MCF 10A (cell line): Measurements from ENCODE around the gene TSSK2. TPM values are rescaled to one million over a fixed set of nuclear protein-coding genes. Genes with fewer than 3 reads are reported as not detected.

Experiments used
- BruUV-seq: library from RNA; stranded (reverse); fragments of 400-500 nt; replicated peaks from 2 replicates; lab custom pipeline; 2021; lab: Mats Ljungman, UMichigan
- CTCF ChIA-PET: fragments of 300-600 bp; sonication (Branson Sonifier 250); formaldehyde crosslinking; extraction: SDS; loops from one replicate; lab custom pipeline; 2021; ENCODE audit warnings: antibody characterized with exemption, inconsistent platforms; lab: Yijun Ruan, JAX
- POLR2A ChIA-PET: fragments of 300-600, 350-650 bp; sonication (Branson Sonifier 250); formaldehyde crosslinking; extraction: SDS; loops from one replicate; lab custom pipeline; 2020; ENCODE audit warnings: antibody characterized with exemption, inconsistent platforms; lab: Yijun Ruan, JAX
- DNase-seq: peaks from one replicate; pipeline ENCODE4 v3.0.0-alpha.2; 2018; ENCODE audit not compliant: unreplicated experiment
- H3K27ac Mint-ChIP-seq: one replicate; pipeline ENCODE4 v1.8.0; 2022; ENCODE audit warnings: mild to moderate bottlenecking, low read depth, mixed read lengths; ENCODE audit not compliant: unreplicated experiment
- H3K27me3 Mint-ChIP-seq: one replicate; pipeline ENCODE4 v1.8.0; 2022; ENCODE audit warnings: mixed read lengths; ENCODE audit not compliant: insufficient read depth, unreplicated experiment
- H3K36me3 Mint-ChIP-seq: one replicate; pipeline ENCODE4 v1.8.0; 2022; ENCODE audit warnings: mild to moderate bottlenecking, moderate library complexity, mixed read lengths; ENCODE audit not compliant: insufficient read depth, unreplicated experiment
- H3K4me1 Mint-ChIP-seq: one replicate; pipeline ENCODE4 v1.8.0; 2022; ENCODE audit warnings: mixed read lengths; ENCODE audit not compliant: insufficient read depth, unreplicated experiment
- H3K4me3 Mint-ChIP-seq: one replicate; pipeline ENCODE4 v1.8.0; 2022; ENCODE audit warnings: mild to moderate bottlenecking, moderate library complexity, mixed read lengths; ENCODE audit not compliant: unreplicated experiment
- H3K9me3 Mint-ChIP-seq: one replicate; pipeline ENCODE4 v1.8.0; 2022; ENCODE audit warnings: mixed read lengths; ENCODE audit not compliant: unreplicated experiment
- intact Hi-C: fragments of 100-400 bp; cut with micrococcal nuclease; formaldehyde crosslinking; loops from 2 replicates; pipeline ENCODE4 v1.14.1; 2022
- total RNA-seq: library from RNA; stranded (reverse); gene quantifications from 2 replicates; pipeline ENCODE4 v1.2.3, GENCODE V29; 2022
- TF ChIP-seq, protein P1 (sequence below): fragments of 200-600 bp; IDR thresholded peaks from one replicate; pipeline ENCODE4 v1.8.0; 2022; ENCODE audit warnings: antibody characterized with exemption, mild to moderate bottlenecking; ENCODE audit not compliant: unreplicated experiment

TSSK2 gene
- total RNA-seq, 1 experiment from 2014 or later, result not detected

DNA sequence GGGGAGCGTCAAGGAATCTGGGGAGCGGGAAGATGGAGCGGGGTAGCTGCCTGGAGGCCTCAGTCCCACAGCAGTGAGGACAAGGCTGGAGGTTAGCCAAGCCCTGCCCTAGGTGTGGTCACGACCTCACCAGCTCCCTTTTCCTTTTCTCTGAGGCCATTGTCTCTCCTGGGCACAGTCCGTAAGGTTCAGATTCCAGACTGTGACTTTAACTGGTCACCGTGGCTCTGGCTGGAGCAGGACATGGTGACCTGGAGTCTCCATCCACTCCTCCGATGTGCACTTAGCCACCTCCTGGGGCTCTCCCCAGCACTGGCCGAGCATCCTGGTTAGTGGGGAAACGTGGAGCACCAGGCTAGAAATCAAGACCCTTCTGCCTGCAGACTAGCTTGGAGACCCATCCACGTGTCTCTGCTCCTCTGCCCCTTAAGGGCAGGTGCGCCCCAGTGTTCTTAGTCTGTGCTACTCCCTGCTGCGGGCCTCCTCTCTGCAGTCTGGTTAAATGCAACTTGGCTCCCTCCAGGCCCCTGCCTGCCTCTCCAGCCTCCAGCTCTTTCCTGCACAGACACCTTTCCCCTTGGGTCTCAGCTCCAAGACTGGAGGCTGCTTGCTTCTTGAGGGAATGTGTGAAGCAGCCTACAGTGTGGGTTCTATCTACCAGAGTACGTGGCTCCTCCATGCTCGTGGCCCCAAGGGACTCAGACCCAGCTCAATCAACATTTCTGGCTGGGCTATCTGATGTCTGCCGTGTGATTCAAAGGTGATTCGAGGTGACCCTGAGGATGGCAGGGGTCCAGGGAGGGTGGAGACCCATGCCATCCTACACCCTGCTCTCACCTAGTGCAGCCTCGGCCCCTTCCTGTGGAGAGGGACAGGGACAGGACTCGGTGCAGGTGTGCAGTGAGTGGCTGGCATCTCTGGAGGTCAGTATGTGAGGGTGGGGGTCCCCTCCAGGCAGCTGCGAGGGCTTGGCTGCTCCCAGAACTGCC lies 42.2 kb downstream of the TSSK2 start:
- Mint-ChIP-seq H3K27me3 (peaks cover 12% of the 10 kb centered on the region), H3K9me3 (no peaks in the 10 kb centered on the region)

DNA sequence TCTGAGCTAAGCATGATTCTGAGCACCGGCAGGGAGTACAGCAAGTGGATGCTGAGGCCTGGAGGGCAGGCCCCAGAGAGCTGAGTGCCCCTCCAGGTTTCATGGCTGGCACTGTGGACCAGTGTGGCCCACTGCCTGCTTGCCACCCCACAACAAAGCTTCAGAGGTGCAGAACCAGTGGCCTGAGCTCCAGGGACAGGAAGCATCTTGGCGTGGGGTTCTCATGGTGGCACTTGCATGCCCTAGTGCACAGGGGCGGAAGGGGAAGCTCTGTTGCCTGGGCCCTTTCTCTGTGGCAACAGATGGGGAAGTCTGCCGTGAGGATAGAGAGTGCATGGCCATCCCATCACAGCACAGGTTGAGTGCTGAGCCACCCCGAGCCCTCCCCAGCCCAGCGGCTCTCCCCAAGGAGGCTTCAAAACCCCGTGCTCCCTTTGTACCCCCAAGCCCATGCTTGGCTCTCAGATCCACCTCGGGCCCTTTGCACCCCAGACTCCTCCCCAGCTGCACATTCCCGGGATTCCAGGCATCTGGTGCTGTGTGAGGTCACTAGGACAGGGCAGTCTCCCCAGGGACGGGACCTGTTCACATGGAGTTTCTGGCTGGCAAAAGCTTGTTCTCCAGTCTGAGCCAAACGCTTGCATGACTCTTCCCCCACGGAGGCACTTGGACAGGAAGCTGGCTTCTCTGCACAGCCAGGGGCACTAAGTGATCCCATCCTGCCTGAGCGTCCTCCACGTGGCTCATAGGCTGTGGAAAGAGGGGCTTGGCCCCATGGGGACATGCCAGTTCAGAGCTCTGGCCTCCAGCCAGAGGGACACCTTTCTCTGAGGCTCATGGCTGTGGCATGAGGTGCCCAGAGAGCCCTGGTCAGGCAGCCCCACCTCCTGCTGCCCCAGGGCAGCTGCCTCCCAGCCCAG lies 43.3 kb downstream of the TSSK2 start:
- peak overlapping the region; percentile 44 for H3K4me3 Mint-ChIP-seq
- H3K27ac Mint-ChIP-seq, result peak overlapping the region; percentile 57
- intact Hi-C loops, result loop anchor here (5.0 kb wide), 1 partner anchor 273 kb away; the partner anchor contains the start of gene C22orf39
- ChIA-PET POLR2A (interaction anchor here (0.6 to 1.6 kb wide), 8 partner anchors 10 to 220 kb away, joined by 3 to 12 read pairs (median 4); partner anchors contain the start of gene CLTCL1), CTCF (interaction anchor here (0.5 to 0.7 kb wide), 2 partner anchors 63 to 90 kb away, joined by 5 to 7 read pairs; no protein-coding TSS in a partner anchor)
- peaks cover 22% of the 10 kb centered on the region for H3K36me3 Mint-ChIP-seq
- TF ChIP-seq, protein P1, sequence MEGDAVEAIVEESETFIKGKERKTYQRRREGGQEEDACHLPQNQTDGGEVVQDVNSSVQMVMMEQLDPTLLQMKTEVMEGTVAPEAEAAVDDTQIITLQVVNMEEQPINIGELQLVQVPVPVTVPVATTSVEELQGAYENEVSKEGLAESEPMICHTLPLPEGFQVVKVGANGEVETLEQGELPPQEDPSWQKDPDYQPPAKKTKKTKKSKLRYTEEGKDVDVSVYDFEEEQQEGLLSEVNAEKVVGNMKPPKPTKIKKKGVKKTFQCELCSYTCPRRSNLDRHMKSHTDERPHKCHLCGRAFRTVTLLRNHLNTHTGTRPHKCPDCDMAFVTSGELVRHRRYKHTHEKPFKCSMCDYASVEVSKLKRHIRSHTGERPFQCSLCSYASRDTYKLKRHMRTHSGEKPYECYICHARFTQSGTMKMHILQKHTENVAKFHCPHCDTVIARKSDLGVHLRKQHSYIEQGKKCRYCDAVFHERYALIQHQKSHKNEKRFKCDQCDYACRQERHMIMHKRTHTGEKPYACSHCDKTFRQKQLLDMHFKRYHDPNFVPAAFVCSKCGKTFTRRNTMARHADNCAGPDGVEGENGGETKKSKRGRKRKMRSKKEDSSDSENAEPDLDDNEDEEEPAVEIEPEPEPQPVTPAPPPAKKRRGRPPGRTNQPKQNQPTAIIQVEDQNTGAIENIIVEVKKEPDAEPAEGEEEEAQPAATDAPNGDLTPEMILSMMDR, result no peak
- no peaks in the 10 kb centered on the region for H3K9me3 Mint-ChIP-seq
- BruUV-seq, result no TSS peak
- H3K27me3 Mint-ChIP-seq, result peaks cover 2% of the 10 kb centered on the region
- peak; percentile 80 for DNase-seq
- H3K4me1 Mint-ChIP-seq, result peaks cover 45% of the 10 kb centered on the region

More for the DNA sequence above, 42.2 kb downstream of the TSSK2 start:
- H3K4me3 Mint-ChIP-seq, result peak overlapping the region; percentile 98
- DNase-seq, result peak; percentile 56
- H3K36me3 Mint-ChIP-seq, result peaks cover 17% of the 10 kb centered on the region
- POLR2A ChIA-PET, result interaction anchor here (0.6 to 1.4 kb wide), 6 partner anchors 11 to 254 kb away, joined by 3 to 12 read pairs (median 3); partner anchors contain the start of gene CLTCL1
- TF ChIP-seq, protein P1, result no peak
- CTCF ChIA-PET, result interaction anchor here (0.6 to 1.4 kb wide), 3 partner anchors 28 to 65 kb away, joined by 3 to 5 read pairs (median 3); partner anchors contain the start of gene ESS2
- no TSS peak for BruUV-seq
- intact Hi-C loops, result no loop called here
- H3K4me1 Mint-ChIP-seq, result peaks cover 45% of the 10 kb centered on the region
- peak overlapping the region; percentile 97 for H3K27ac Mint-ChIP-seq

DNA sequence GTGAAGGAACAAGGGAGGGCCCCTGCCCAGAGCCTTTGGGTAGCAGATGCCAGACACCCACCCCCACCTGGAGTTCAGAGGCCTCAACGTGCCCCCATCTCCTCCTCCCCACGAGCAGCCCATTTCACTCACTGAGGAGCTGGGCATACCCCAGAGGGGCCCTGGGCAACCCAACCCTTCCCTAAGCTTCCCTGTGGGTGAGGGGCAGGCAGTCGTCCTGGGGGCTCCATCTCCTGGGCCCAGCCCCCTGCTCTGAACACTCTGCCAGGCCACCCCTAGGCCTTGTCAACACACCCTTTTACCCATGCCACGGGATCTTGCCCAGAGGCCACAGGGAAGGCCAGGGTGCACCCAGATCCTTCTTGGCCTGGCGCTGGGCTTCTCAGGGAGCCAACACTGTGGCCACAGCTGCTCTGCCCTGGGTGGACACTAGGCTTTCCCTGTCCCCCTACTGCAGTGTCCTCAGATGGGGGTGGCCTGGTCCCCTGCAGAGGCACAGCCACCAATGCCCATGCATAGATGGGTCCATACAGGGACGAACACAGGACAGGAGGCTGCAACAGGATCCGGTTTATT lies 44.0 kb downstream of the TSSK2 start:
- POLR2A ChIA-PET, result interaction anchor here (0.6 to 1.6 kb wide), 6 partner anchors 20 to 391 kb away, joined by 3 to 12 read pairs (median 4); partner anchors contain the start of gene CLTCL1
- DNase-seq, result peak; percentile 6
- H3K36me3 Mint-ChIP-seq, result peaks cover 25% of the 10 kb centered on the region
- TF ChIP-seq, protein P1, result no peak
- H3K27me3 Mint-ChIP-seq, result no peaks in the 10 kb centered on the region
- peak overlapping the region; percentile 57 for H3K27ac Mint-ChIP-seq
- no TSS peak for BruUV-seq
- H3K4me3 Mint-ChIP-seq, result no peak overlapping the region
- H3K9me3 Mint-ChIP-seq, result no peaks in the 10 kb centered on the region
- CTCF ChIA-PET, result interaction anchor here (0.6 to 0.7 kb wide), 2 partner anchors 136 to 176 kb away, joined by 3 to 4 read pairs; no protein-coding TSS in a partner anchor
- peaks cover 45% of the 10 kb centered on the region for H3K4me1 Mint-ChIP-seq
- intact Hi-C loops, result loop anchor here (5.0 kb wide), 1 partner anchor 272 kb away; the partner anchor contains the start of gene C22orf39
